ENCODE measurements around the gene HS3ST3A1.

- no peak for TF ChIP-seq CTCF (IDR thresholded peaks at IDR 0.05; ENCODE audit: low read length)
- no peak for TF ChIP-seq EZH2 (IDR thresholded peaks at IDR 0.05; ENCODE audit: borderline replicate concordance, low read length)
Measured at GRCh38 chr17:13557077-13557476, 44.7 kb downstream of the HS3ST3A1 start.
